NOMO-1 (cell line): ENCODE data around the gene ISOC2.
"Not testable (repeated sequence)": the region's sequence is repeated elsewhere in the genome, so short reads cannot be mapped to it uniquely, and the experiment has no call there.

ENCODE experiments used
- DNase-seq, 2 experiments: peaks; one replicate each; lab custom pipeline; 2025; ENCODE audit not compliant: unreplicated experiment in 2 of 2; lab: John Stamatoyannopoulos, UW

The ISOC2 gene

GRCh38 chr19:55461259-55461973 is at the start of gene ISOC2:
ISOC2 (minus strand) TSS chr19:55461642; CDS start chr19:55456486, 5,156 bp downstream.
- DNase-seq, result peak; percentile 100

GRCh38 chr19:55508120-55508519 is 46.7 kb upstream of the ISOC2 start:
- no peak for DNase-seq

- no peak for DNase-seq
Observed at GRCh38 chr19:55504981-55505380, 43.5 kb upstream of the ISOC2 start.

GRCh38 chr19:55504252-55504603 is 42.8 kb upstream of the ISOC2 start:
- no peak for DNase-seq

GRCh38 chr19:55503502-55504251 is 42.2 kb upstream of the ISOC2 start:
- peak; percentile 84 to 86 for DNase-seq

- DNase-seq, result no peak
Observed at GRCh38 chr19:55503157-55503501, 41.7 kb upstream of the ISOC2 start.

- DNase-seq, result no peak
Observed at GRCh38 chr19:55502197-55502952, 40.9 kb upstream of the ISOC2 start.

GRCh38 chr19:55500368-55500952 is 39.0 kb upstream of the ISOC2 start:
- no peak for DNase-seq

- no peak for DNase-seq
Observed at GRCh38 chr19:55498246-55498840, 36.9 kb upstream of the ISOC2 start.

- DNase-seq, result no peak
Observed at GRCh38 chr19:55497763-55498162, 36.3 kb upstream of the ISOC2 start.

GRCh38 chr19:55496820-55497219 is 35.4 kb upstream of the ISOC2 start:
- DNase-seq, result not testable (repeated sequence)

GRCh38 chr19:55495646-55496349 is 34.4 kb upstream of the ISOC2 start:
- no peak for DNase-seq

GRCh38 chr19:55494172-55494761 is 32.8 kb upstream of the ISOC2 start:
- no peak for DNase-seq

GRCh38 chr19:55493645-55494171 is 32.3 kb upstream of the ISOC2 start:
- no peak for DNase-seq

GRCh38 chr19:55493052-55493644 is 31.7 kb upstream of the ISOC2 start:
- DNase-seq, result no peak

GRCh38 chr19:55492362-55492944 is 31.0 kb upstream of the ISOC2 start:
- no peak for DNase-seq

GRCh38 chr19:55491546-55492360 is 30.3 kb upstream of the ISOC2 start:
- no peak for DNase-seq
